HL-60 (cell line): ENCODE measurements around the gene BCAT1.

Experiments used
- TF ChIP-seq, protein P1 (sequence below): IDR thresholded peaks from 2 replicates; pipeline ENCODE4 v1.6.1; 2012; ENCODE audit warnings: low read depth; ENCODE audit not compliant: insufficient replicate concordance
- TF ChIP-seq, protein P2 (sequence below): IDR thresholded peaks from one replicate; pipeline ENCODE4 v1.5.1; 2011; ENCODE audit warnings: low read length, control low read depth, inconsistent platforms; ENCODE audit not compliant: insufficient read depth

DNA sequence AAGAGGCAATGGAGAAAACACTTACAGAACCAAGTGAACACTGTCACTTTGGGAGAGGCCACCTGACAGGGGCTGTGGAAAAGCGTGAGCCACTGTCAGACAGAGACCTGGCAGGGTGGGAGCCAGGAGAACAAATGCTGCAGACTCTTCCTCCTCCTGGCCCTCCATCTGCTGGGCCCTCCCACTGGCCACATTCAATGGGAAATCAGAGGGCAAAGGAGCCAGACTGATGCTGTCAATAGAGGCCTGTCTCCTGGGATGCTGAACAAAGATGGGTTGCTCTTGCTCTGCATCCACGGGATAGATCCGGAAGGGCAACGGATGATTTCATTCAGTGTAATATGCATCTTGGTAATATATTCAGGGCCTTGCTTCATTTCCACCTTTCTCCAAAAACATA lies 44.9 kb upstream of the BCAT1 start:
- TF ChIP-seq, protein P1, sequence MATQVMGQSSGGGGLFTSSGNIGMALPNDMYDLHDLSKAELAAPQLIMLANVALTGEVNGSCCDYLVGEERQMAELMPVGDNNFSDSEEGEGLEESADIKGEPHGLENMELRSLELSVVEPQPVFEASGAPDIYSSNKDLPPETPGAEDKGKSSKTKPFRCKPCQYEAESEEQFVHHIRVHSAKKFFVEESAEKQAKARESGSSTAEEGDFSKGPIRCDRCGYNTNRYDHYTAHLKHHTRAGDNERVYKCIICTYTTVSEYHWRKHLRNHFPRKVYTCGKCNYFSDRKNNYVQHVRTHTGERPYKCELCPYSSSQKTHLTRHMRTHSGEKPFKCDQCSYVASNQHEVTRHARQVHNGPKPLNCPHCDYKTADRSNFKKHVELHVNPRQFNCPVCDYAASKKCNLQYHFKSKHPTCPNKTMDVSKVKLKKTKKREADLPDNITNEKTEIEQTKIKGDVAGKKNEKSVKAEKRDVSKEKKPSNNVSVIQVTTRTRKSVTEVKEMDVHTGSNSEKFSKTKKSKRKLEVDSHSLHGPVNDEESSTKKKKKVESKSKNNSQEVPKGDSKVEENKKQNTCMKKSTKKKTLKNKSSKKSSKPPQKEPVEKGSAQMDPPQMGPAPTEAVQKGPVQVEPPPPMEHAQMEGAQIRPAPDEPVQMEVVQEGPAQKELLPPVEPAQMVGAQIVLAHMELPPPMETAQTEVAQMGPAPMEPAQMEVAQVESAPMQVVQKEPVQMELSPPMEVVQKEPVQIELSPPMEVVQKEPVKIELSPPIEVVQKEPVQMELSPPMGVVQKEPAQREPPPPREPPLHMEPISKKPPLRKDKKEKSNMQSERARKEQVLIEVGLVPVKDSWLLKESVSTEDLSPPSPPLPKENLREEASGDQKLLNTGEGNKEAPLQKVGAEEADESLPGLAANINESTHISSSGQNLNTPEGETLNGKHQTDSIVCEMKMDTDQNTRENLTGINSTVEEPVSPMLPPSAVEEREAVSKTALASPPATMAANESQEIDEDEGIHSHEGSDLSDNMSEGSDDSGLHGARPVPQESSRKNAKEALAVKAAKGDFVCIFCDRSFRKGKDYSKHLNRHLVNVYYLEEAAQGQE, result no peak
- TF ChIP-seq, protein P2, sequence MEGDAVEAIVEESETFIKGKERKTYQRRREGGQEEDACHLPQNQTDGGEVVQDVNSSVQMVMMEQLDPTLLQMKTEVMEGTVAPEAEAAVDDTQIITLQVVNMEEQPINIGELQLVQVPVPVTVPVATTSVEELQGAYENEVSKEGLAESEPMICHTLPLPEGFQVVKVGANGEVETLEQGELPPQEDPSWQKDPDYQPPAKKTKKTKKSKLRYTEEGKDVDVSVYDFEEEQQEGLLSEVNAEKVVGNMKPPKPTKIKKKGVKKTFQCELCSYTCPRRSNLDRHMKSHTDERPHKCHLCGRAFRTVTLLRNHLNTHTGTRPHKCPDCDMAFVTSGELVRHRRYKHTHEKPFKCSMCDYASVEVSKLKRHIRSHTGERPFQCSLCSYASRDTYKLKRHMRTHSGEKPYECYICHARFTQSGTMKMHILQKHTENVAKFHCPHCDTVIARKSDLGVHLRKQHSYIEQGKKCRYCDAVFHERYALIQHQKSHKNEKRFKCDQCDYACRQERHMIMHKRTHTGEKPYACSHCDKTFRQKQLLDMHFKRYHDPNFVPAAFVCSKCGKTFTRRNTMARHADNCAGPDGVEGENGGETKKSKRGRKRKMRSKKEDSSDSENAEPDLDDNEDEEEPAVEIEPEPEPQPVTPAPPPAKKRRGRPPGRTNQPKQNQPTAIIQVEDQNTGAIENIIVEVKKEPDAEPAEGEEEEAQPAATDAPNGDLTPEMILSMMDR, result no peak
